Activated naive CD8-positive, alpha-beta T cell treated with anti-CD3 and anti-CD28 coated beads, Interleukin-2, amount 50 U/mL, for 24 hours (primary cell): Measurements from ENCODE around the gene TMED7.
"Not testable (repeated sequence)": the region's sequence is repeated elsewhere in the genome, so short reads cannot be mapped to it uniquely, and the experiment has no call there.

Experiments used
- ATAC-seq: fragments of 150-1000 bp; cut with Tn5 transposase; one replicate; pipeline ENCODE4 v1.10.0; 2021
- DNase-seq: peaks from one replicate; pipeline ENCODE4 v3.0.0; 2021
- H3K27ac Mint-ChIP-seq: one replicate; pipeline ENCODE4 v1.8.0; 2021; ENCODE audit warnings: mild to moderate bottlenecking, mixed read lengths
- H3K27me3 Mint-ChIP-seq: one replicate; pipeline ENCODE4 v1.8.0; 2021; ENCODE audit warnings: mixed read lengths
- H3K36me3 Mint-ChIP-seq: one replicate; pipeline ENCODE4 v1.8.0; 2021; ENCODE audit warnings: low read depth, mixed read lengths
- H3K4me1 Mint-ChIP-seq: one replicate; pipeline ENCODE4 v1.8.0; 2021; ENCODE audit warnings: mixed read lengths
- H3K4me3 Mint-ChIP-seq: one replicate; pipeline ENCODE4 v1.8.0; 2021; ENCODE audit warnings: mild to moderate bottlenecking, moderate library complexity, mixed read lengths
- H3K9me3 Mint-ChIP-seq: one replicate; pipeline ENCODE4 v1.8.0; 2021; ENCODE audit warnings: mixed read lengths

TMED7 gene

DNA sequence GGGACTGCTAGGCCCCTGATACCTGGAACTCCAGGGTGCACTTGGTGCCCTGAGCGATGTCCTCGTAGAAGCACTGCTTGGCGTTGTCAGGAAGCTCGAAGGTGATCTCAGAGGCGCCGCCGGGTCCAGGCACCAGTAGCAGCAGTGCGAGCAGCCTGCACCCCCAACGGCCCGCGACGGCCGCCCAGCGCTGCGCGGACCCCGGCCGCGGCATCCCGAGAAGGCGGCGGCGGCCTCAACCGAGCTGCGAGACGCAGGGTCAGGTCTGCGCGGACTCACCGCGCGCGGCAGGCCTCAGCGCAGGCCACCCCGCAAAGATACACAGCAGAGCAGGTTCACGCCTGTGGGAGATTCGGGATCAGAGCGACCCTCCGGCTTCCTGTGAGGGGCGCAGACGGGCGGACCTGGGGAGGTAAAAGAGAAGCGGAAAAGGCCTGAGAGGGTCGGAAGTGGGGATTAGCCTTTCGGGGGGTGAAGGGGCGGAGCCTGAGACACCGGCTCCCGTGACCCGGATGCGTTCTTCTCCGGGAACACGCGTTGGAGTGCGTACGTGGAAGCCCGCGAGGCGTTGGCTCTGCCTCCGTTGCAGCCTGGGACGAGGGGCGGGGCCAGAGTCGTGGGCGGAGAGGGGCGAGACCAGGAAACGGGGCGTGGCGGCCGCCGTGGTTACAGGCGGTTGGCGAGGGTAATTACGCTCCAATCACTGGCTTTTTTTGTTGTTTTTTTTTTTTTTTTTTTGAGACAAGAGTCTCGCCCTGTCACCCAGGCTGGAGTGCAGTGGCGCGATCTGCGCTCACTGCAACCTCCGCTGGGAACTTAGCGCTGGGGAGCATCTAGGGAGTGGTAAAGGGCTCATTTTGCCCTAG, at the start of gene TMED7:
TMED7 (minus strand) TSS at position 458 of the 866 bp plus-strand sequence; CDS start at position 214, 244 bp downstream.
- ATAC-seq (peak; percentile 93), DNase-seq (peak; percentile 100)
- Mint-ChIP-seq H3K9me3 (no peaks in the 10 kb centered on the region), H3K4me3 (no peak within 1 kb of the TSS), H3K36me3 (peaks cover 13% of the 10 kb centered on the region), H3K27me3 (no peaks in the 10 kb centered on the region), H3K27ac (peak within 1 kb of the TSS; percentile 82), H3K4me1 (peaks cover 24% of the 10 kb centered on the region)

GRCh38 chr5:115674782-115675181, 48.9 kb upstream of the TMED7 start:
- H3K27ac Mint-ChIP-seq, DNase-seq, H3K4me1 Mint-ChIP-seq, H3K36me3 Mint-ChIP-seq, ATAC-seq, H3K9me3 Mint-ChIP-seq, H3K4me3 Mint-ChIP-seq: not testable (repeated sequence)
- H3K27me3 Mint-ChIP-seq, result peaks cover 25% of the 10 kb centered on the region

DNA sequence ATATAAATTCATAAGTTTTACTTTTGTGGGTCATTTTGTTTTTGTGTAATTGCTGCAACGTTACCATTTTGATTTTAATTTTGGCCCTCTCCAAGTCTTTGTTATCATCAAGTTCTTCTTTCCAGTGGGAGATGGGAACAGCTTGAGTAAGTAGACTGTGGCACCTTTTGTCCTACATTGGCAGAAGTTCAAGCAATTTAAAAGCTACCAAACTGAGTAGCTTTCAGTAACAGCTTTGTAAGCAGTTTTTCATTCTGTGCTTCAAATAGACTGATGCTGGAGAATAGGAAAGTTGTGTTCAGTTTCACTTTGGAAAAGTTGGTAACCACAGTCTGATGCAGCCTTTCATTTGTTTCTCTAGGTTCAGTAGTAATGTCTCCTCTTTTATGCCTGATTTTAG, 47.8 kb upstream of the TMED7 start:
- H3K27me3 Mint-ChIP-seq, result peaks cover 35% of the 10 kb centered on the region
- H3K36me3 Mint-ChIP-seq, result no peaks in the 10 kb centered on the region
- H3K4me3 Mint-ChIP-seq, result no peak overlapping the region
- no peak overlapping the region for H3K27ac Mint-ChIP-seq
- peaks cover 7% of the 10 kb centered on the region for H3K9me3 Mint-ChIP-seq
- DNase-seq, result no peak
- no peak for ATAC-seq
- no peaks in the 10 kb centered on the region for H3K4me1 Mint-ChIP-seq

GRCh38 chr5:115671939-115672338, 46.1 kb upstream of the TMED7 start:
- H3K4me3 Mint-ChIP-seq, result no peak overlapping the region
- peaks cover 19% of the 10 kb centered on the region for H3K9me3 Mint-ChIP-seq
- peaks cover 3% of the 10 kb centered on the region for H3K36me3 Mint-ChIP-seq
- H3K4me1 Mint-ChIP-seq, result no peaks in the 10 kb centered on the region
- ATAC-seq (no peak), DNase-seq (no peak)
- H3K27me3 Mint-ChIP-seq, result peaks cover 41% of the 10 kb centered on the region
- H3K27ac Mint-ChIP-seq, result no peak overlapping the region

DNA sequence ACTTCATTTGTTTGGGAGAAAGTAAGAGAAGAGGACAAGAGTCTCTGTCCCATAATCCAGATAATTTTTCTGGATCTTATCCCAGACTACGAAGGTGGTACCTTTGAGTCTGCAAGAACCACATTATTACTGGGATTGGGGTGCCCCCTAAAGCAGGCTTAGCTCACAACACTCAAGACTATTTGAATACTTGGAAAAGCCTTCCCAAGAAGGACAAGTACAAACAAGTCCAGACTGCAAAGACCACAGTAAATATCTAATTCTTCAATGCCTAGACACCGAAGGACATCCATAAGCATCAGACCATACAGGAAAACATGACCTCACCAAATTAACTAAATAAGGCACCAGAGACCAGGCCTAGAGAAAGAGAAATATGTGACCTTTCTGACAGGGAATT, 40.2 kb upstream of the TMED7 start:
- ATAC-seq, result no peak
- Mint-ChIP-seq H3K27ac (no peak overlapping the region), H3K36me3 (peaks cover 3% of the 10 kb centered on the region), H3K4me1 (no peaks in the 10 kb centered on the region), H3K9me3 (peaks cover 29% of the 10 kb centered on the region), H3K4me3 (no peak overlapping the region), H3K27me3 (peaks cover 49% of the 10 kb centered on the region)
- DNase-seq, result no peak

DNA sequence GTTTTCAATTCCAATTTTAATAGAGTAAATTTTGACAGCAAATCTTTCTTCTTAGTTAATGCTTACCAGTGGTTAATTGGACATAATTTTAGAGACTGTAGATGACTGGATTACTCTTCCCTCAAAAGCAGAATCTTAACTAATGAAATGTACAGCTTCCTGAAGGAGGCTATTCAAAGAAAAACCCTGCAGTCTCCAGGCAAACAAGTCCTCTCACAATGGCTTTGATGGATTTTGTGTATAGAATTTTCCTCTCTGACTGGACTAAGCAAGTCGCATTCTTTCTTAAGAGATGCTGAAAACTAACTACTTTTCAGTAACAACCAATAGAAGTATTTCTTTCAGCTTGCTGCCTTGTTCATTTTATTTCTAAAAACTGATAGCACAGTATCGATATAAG, 35.7 kb upstream of the TMED7 start:
- Mint-ChIP-seq H3K27ac (no peak overlapping the region), H3K4me1 (no peaks in the 10 kb centered on the region), H3K27me3 (peaks cover 36% of the 10 kb centered on the region), H3K36me3 (no peaks in the 10 kb centered on the region), H3K9me3 (peaks cover 6% of the 10 kb centered on the region), H3K4me3 (no peak overlapping the region)
- no peak for DNase-seq
- no peak for ATAC-seq

- ATAC-seq (no peak), DNase-seq (no peak)
- Mint-ChIP-seq H3K4me1 (no peaks in the 10 kb centered on the region), H3K27ac (no peak overlapping the region), H3K9me3 (peaks cover 2% of the 10 kb centered on the region), H3K27me3 (peaks cover 36% of the 10 kb centered on the region), H3K36me3 (no peaks in the 10 kb centered on the region), H3K4me3 (no peak overlapping the region)
Observed at GRCh38 chr5:115661101-115661500, 35.3 kb upstream of the TMED7 start.

GRCh38 chr5:115657881-115658233, 32.0 kb upstream of the TMED7 start:
- Mint-ChIP-seq H3K4me1 (no peaks in the 10 kb centered on the region), H3K27me3 (peaks cover 31% of the 10 kb centered on the region), H3K36me3 (no peaks in the 10 kb centered on the region), H3K9me3 (no peaks in the 10 kb centered on the region), H3K4me3 (no peak overlapping the region), H3K27ac (no peak overlapping the region)
- DNase-seq (no peak), ATAC-seq (no peak)

DNA sequence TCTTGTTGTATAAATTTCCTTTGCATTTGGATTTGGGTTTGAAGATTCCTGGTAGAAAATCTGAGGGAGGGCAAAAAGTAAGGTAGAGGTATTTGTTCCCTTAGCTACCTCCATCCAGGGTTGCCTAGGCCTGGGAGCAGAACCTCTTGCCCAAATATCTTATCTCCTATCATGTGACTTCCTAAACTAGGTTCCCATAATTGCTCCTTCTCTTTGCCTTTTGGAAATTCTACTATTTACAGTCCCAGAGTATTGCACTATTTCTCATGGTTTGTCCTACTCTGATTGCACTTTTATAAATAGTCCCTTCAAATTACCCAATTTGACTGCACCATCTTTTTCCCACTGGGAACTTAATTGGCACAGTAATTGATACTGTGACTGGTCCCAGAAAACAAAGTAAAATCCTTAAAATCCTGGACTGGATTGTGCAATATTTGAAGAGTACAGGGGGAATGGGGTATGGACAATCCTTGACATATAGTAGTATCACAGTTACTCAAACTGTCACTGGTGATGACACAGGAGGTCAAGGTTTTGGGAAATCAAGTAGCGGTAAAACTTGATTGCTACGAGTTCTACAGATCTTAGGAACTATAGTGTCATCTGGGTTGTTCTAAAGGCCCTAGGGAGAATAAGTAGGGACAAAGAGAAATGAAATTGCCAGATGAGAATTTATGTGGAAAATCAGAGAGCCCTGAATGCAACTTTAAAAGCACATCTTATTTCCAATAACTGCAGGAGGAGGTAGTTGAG, 31.5 kb upstream of the TMED7 start:
- H3K36me3 Mint-ChIP-seq, result no peaks in the 10 kb centered on the region
- H3K27me3 Mint-ChIP-seq, result peaks cover 27% of the 10 kb centered on the region
- H3K27ac Mint-ChIP-seq, result no peak overlapping the region
- DNase-seq (no peak), ATAC-seq (no peak)
- H3K9me3 Mint-ChIP-seq, result no peaks in the 10 kb centered on the region
- H3K4me1 Mint-ChIP-seq, result no peaks in the 10 kb centered on the region
- no peak overlapping the region for H3K4me3 Mint-ChIP-seq

DNA sequence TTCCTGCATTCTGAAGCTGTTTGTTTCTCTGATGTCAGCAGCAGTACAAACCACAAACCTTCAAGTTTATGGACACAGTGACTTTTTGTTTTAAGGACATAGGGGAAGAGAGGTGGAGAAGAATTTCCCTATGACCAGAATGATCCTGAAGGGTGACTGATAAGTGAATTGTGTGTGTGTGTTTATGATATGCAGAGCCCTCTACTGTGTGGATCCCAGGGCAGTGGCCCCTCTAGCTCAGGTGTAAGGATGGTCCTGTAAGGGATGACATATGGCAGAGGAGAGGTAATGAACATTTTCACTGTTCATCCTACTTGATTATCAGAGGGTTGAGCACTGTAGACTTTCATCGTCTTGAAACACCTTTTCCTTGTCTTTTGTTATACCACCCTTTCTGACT, 30.6 kb upstream of the TMED7 start:
- Mint-ChIP-seq H3K27me3 (peaks cover 23% of the 10 kb centered on the region), H3K9me3 (no peaks in the 10 kb centered on the region), H3K36me3 (no peaks in the 10 kb centered on the region), H3K4me3 (no peak overlapping the region), H3K27ac (no peak overlapping the region), H3K4me1 (no peaks in the 10 kb centered on the region)
- ATAC-seq, result no peak
- no peak for DNase-seq

GRCh38 chr5:115655994-115656393, 30.2 kb upstream of the TMED7 start:
- no peak overlapping the region for H3K27ac Mint-ChIP-seq
- no peaks in the 10 kb centered on the region for H3K36me3 Mint-ChIP-seq
- H3K27me3 Mint-ChIP-seq, result peaks cover 25% of the 10 kb centered on the region
- H3K4me3 Mint-ChIP-seq, result no peak overlapping the region
- ATAC-seq, result no peak
- no peaks in the 10 kb centered on the region for H3K9me3 Mint-ChIP-seq
- DNase-seq, result no peak
- no peaks in the 10 kb centered on the region for H3K4me1 Mint-ChIP-seq

GRCh38 chr5:115649541-115649940, 23.7 kb upstream of the TMED7 start:
- Mint-ChIP-seq H3K9me3 (no peaks in the 10 kb centered on the region), H3K36me3 (no peaks in the 10 kb centered on the region), H3K27me3 (peaks cover 27% of the 10 kb centered on the region), H3K4me1 (no peaks in the 10 kb centered on the region), H3K27ac (no peak overlapping the region), H3K4me3 (no peak overlapping the region)
- no peak for ATAC-seq
- no peak for DNase-seq

DNA sequence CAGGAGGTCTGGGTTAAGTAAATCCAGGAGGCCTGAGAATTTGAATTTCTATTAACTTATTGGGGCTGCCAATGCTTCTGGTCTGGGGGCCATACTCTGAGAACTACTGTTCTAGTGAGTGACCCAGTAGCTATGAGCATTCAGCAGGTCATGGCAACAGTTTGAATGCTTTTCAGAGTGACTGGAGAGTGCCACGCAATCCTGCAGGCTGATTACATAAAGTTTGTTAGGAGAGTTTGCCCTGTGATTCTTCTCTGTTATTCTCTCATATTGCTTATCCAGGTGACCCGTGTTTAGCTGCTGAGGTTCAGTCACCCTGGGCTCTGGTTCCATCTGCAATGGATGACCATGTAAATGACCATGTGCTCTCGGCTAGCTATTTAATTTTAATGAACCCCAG, 22.2 kb upstream of the TMED7 start:
- H3K36me3 Mint-ChIP-seq, result no peaks in the 10 kb centered on the region
- ATAC-seq, result no peak
- H3K4me3 Mint-ChIP-seq, result no peak overlapping the region
- H3K27ac Mint-ChIP-seq, result no peak overlapping the region
- peaks cover 39% of the 10 kb centered on the region for H3K27me3 Mint-ChIP-seq
- H3K4me1 Mint-ChIP-seq, result no peaks in the 10 kb centered on the region
- DNase-seq, result no peak
- H3K9me3 Mint-ChIP-seq, result no peaks in the 10 kb centered on the region

DNA sequence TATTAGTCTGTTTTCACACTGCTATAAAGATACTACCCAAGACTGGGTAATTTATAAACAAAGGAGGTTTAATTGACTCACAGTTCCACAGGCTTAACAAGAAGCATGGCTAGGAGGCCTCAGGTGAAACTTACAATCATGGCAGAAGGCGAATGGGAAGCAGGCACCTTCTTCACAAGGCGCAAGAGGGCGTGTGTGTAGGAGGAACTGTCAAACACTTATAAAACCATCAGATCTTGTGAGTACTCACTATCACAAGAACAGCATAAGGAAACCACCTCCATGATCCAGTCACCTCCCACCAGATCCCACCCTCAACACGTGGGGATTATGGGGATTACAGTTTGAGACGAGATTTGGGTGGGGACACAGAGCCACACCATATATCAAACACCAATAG, 19.6 kb upstream of the TMED7 start:
- H3K27ac Mint-ChIP-seq, ATAC-seq, H3K4me1 Mint-ChIP-seq, H3K36me3 Mint-ChIP-seq, H3K9me3 Mint-ChIP-seq, DNase-seq, H3K4me3 Mint-ChIP-seq: not testable (repeated sequence)
- peaks cover 44% of the 10 kb centered on the region for H3K27me3 Mint-ChIP-seq

DNA sequence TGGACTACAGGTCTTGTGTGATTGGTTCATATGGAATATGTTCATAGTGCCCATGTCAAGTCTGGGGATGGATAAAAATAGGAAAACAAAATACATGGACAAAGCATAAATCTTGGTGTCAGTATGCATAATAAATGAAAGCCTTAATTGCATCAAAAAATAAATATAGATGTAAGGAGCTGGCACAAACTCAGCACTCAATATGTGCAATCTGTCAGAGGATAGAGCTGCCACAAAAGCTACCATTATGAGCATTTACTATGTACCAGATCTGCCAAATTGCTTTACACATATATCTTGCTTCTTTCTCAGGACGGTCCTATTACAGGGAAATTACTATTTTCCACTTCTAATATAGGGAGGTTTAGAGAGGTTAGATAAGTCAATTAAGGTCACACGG, 18.2 kb upstream of the TMED7 start:
- Mint-ChIP-seq H3K36me3 (no peaks in the 10 kb centered on the region), H3K4me3 (no peak overlapping the region), H3K9me3 (no peaks in the 10 kb centered on the region), H3K27ac (no peak overlapping the region), H3K27me3 (peaks cover 52% of the 10 kb centered on the region), H3K4me1 (peaks cover 8% of the 10 kb centered on the region)
- ATAC-seq (no peak), DNase-seq (no peak)
